NB4 (cell line): ENCODE results near the gene INVS.

ENCODE experiments used
- CTCF ChIP-seq: IDR thresholded peaks from one replicate; pipeline ENCODE4 v1.5.1; 2012; ENCODE audit warnings: low read depth, low read length
- POLR2A ChIP-seq: IDR thresholded peaks from 2 replicates; pipeline ENCODE4 v1.6.1; 2011; ENCODE audit warnings: mild to moderate bottlenecking; ENCODE audit not compliant: insufficient read length; ENCODE audit errors: extremely low read depth

- TF ChIP-seq CTCF (no peak), POLR2A (no peak)
Observed at GRCh38 chr9:100315561-100315960, 216.5 kb downstream of the INVS start.
